SK-N-SH (cell line): ENCODE measurements around the gene GRWD1. TPM values are rescaled to one million over a fixed set of nuclear protein-coding genes. Genes with fewer than 3 reads are reported as not detected.

Experiments
- CHD2 ChIP-seq: fragments of 150-350 bp; IDR thresholded peaks from 2 replicates; pipeline ENCODE4 v1.6.1; 2018; ENCODE audit warnings: low read length; ENCODE audit not compliant: partially characterized antibody
- ELF1 ChIP-seq: IDR thresholded peaks from 2 replicates; pipeline ENCODE4 v1.4.0; 2012
- EP300 ChIP-seq, 2 experiments: IDR thresholded peaks; 2 replicates each; pipeline versions ENCODE4 v1.4.0 to v1.6.1; 2012; ENCODE audit warnings: borderline replicate concordance in 1 of 2, low read depth in 1 of 2, low read length in 1 of 2
- EZH2phosphoT487 ChIP-seq: fragments of 200-600 bp; sonication (generic); IDR thresholded peaks from 2 replicates; pipeline ENCODE4 v1.6.1; 2017; ENCODE audit warnings: low read depth, mixed run types, mild to moderate bottlenecking, antibody characterized with exemption, moderate library complexity, borderline replicate concordance
- FOSL2 ChIP-seq: IDR thresholded peaks from 2 replicates; pipeline ENCODE4 v1.4.0; 2012; ENCODE audit warnings: low read depth, mild to moderate bottlenecking, moderate library complexity, borderline replicate concordance
- GABPA ChIP-seq: IDR thresholded peaks from 2 replicates; pipeline ENCODE4 v1.4.0; 2012; ENCODE audit warnings: low read depth, mild to moderate bottlenecking
- GATA2 ChIP-seq: sonication (generic); formaldehyde crosslinking; IDR thresholded peaks from 2 replicates; pipeline ENCODE4 v1.5.0; 2020; ENCODE audit warnings: mild to moderate bottlenecking, missing genetic modification reagents
- IRF3 ChIP-seq: fragments of 150-350 bp; IDR thresholded peaks from 2 replicates; pipeline ENCODE4 v1.6.1; 2016; ENCODE audit warnings: mild to moderate bottlenecking, low read depth, low read length
- JUND ChIP-seq: IDR thresholded peaks from 2 replicates; pipeline ENCODE4 v1.4.0; 2012
- MAX ChIP-seq: IDR thresholded peaks from 2 replicates; pipeline ENCODE4 v1.4.0; 2012; ENCODE audit warnings: low read depth
- MEF2A ChIP-seq: IDR thresholded peaks from 2 replicates; pipeline ENCODE4 v1.4.0; 2012; ENCODE audit warnings: low read depth, borderline replicate concordance
- MXI1 ChIP-seq: IDR thresholded peaks from 2 replicates; pipeline ENCODE4 v1.6.1; 2012; ENCODE audit warnings: mild to moderate bottlenecking, low read depth, low read length, improper control_type of control experiment
- NFIC ChIP-seq: IDR thresholded peaks from 2 replicates; pipeline ENCODE4 v1.4.0; 2012; ENCODE audit warnings: borderline replicate concordance
- POLR2AphosphoS5 ChIP-seq: IDR thresholded peaks from 2 replicates; pipeline ENCODE4 v1.6.1; 2012; ENCODE audit warnings: low read depth, low read length
- RAD21 ChIP-seq: IDR thresholded peaks from 2 replicates; pipeline ENCODE4 v1.6.1; 2012; ENCODE audit warnings: mild to moderate bottlenecking, low read length
- RCOR1 ChIP-seq: fragments of 150-350 bp; IDR thresholded peaks from 2 replicates; pipeline ENCODE4 v1.6.1; 2017; ENCODE audit warnings: antibody characterized with exemption, low read length
- RXRA ChIP-seq: IDR thresholded peaks from 2 replicates; pipeline ENCODE4 v1.4.0; 2012; ENCODE audit warnings: low read depth, mild to moderate bottlenecking, borderline replicate concordance
- SIN3A ChIP-seq: IDR thresholded peaks from 2 replicates; pipeline ENCODE4 v1.6.1; 2012; ENCODE audit warnings: low read depth, mild to moderate bottlenecking, low read length, moderate library complexity, borderline replicate concordance
- SMC3 ChIP-seq: IDR thresholded peaks from 2 replicates; pipeline ENCODE4 v1.6.1; 2012; ENCODE audit warnings: low read depth, low read length, improper control_type of control experiment
- TAF1 ChIP-seq: IDR thresholded peaks from 2 replicates; pipeline ENCODE4 v1.6.1; 2012; ENCODE audit warnings: low read depth, mild to moderate bottlenecking, low read length, moderate library complexity, borderline replicate concordance
- TEAD4 ChIP-seq: IDR thresholded peaks from 2 replicates; pipeline ENCODE4 v1.4.0; 2012; ENCODE audit warnings: mild to moderate bottlenecking, borderline replicate concordance; ENCODE audit not compliant: insufficient read depth
- USF1 ChIP-seq: IDR thresholded peaks from 2 replicates; pipeline ENCODE4 v1.4.0; 2012; ENCODE audit warnings: low read depth, borderline replicate concordance
- USF2 ChIP-seq: fragments of 150-350 bp; IDR thresholded peaks from 2 replicates; pipeline ENCODE4 v1.6.1; 2017; ENCODE audit warnings: antibody characterized with exemption, low read length, low read depth, borderline replicate concordance
- YY1 ChIP-seq: IDR thresholded peaks from 2 replicates; pipeline ENCODE4 v1.4.0; 2012; ENCODE audit warnings: low read depth, mild to moderate bottlenecking
- polyA plus RNA-seq, 3 experiments: library from polyadenylated mRNA; depleted of rRNA; stranded (reverse); fragments of >200 nt; gene quantifications; 2 replicates each; pipeline ENCODE4 v1.2.3, GENCODE V29; 2012
- TF ChIP-seq, protein P1 (sequence below): fragments of 200-600 bp; sonication (generic); IDR thresholded peaks from 2 replicates; pipeline ENCODE4 v1.6.1; 2017; ENCODE audit warnings: antibody characterized with exemption, mild to moderate bottlenecking, moderate library complexity

GRWD1 gene
- polyA plus RNA-seq, 1 of the 3 experiments (the other 2 are of a cell fraction): 36.6 TPM

GRCh38 chr19:48492925-48493717, 47.3 kb downstream of the GRWD1 start (continued):
- no peak for TF ChIP-seq USF2
- TF ChIP-seq SMC3: no peak
- no peak for TF ChIP-seq IRF3
- TF ChIP-seq ELF1: no peak
- TF ChIP-seq GABPA: no peak
- peak; percentile 84 for TF ChIP-seq POLR2AphosphoS5
- no peak for TF ChIP-seq MXI1
- no peak for TF ChIP-seq RCOR1
- no peak for TF ChIP-seq CHD2
- no peak for TF ChIP-seq MEF2A
- TF ChIP-seq USF1: no peak
- TF ChIP-seq MAX: no peak
- TF ChIP-seq TAF1: peak; percentile 38; the same call in 1 of the 2 replicates
- TF ChIP-seq NFIC: 0 out of 2 replicates have a peak, but pooled peaks have one; percentile 1
- TF ChIP-seq YY1: no peak
- TF ChIP-seq FOSL2: no peak
- TF ChIP-seq JUND: no peak
- no peak for TF ChIP-seq EZH2phosphoT487
- no peak for TF ChIP-seq RXRA
- no peak for TF ChIP-seq RAD21
- no peak for TF ChIP-seq EP300 (IDR thresholded peaks at IDR 0.05; ENCODE audit: borderline replicate concordance in 1 of 2, low read depth in 1 of 2, low read length in 1 of 2)
- TF ChIP-seq, protein P1, sequence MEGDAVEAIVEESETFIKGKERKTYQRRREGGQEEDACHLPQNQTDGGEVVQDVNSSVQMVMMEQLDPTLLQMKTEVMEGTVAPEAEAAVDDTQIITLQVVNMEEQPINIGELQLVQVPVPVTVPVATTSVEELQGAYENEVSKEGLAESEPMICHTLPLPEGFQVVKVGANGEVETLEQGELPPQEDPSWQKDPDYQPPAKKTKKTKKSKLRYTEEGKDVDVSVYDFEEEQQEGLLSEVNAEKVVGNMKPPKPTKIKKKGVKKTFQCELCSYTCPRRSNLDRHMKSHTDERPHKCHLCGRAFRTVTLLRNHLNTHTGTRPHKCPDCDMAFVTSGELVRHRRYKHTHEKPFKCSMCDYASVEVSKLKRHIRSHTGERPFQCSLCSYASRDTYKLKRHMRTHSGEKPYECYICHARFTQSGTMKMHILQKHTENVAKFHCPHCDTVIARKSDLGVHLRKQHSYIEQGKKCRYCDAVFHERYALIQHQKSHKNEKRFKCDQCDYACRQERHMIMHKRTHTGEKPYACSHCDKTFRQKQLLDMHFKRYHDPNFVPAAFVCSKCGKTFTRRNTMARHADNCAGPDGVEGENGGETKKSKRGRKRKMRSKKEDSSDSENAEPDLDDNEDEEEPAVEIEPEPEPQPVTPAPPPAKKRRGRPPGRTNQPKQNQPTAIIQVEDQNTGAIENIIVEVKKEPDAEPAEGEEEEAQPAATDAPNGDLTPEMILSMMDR: no peak
- no peak for TF ChIP-seq TEAD4
- TF ChIP-seq SIN3A: no peak; the same call in 1 of the 2 replicates
- no peak for TF ChIP-seq GATA2
